GM13977 (cell line): ENCODE data around the gene MX1.

Experiments
- DNase-seq: peaks from one replicate; pipeline ENCODE4 v3.0.0; 2012; ENCODE audit warnings: low spot score
- CTCF ChIP-seq: IDR thresholded peaks from 2 replicates; pipeline ENCODE4 v1.5.1; 2012; ENCODE audit warnings: mild to moderate bottlenecking, control low read depth; ENCODE audit not compliant: insufficient read depth; ENCODE audit errors: extremely low read depth, missing control alignments
- in situ Hi-C: fragments of 300-500 bp; cut with MboI; formaldehyde crosslinking; loops from one replicate; pipeline ENCODE4 v1.12.0; 2022; ENCODE audit warnings: low sequenced_read_pairs, low pct_unique_long_range_greater_than_20kb, mixed read lengths, inconsistent platforms; ENCODE audit not compliant: unreplicated experiment

MX1 gene

DNA sequence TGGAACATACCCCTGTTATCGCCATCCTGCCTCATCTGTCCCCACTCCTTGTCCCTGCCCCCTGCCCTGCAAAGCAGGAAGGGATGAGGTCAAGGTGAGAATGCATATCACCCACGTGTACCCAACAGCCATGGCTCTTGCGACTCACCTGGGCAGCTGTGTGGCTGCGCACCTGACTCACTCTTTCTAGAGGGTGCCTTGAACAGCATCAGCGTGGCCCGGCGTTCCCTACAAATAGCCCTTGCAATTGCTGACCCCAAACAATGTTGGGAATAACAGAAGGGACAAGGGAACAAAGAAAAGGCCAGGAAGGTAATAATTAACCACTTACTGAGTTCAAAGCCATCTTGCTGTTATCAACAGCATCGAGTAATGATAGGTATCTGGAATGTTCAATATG is 71.7 kb downstream of the MX1 start:
- TF ChIP-seq CTCF = no peak
- in situ Hi-C loops = no loop called here
- no peak for DNase-seq

- no peak for DNase-seq
- no peak for TF ChIP-seq CTCF
- in situ Hi-C loops = no loop called here
These were observed 73.9 kb downstream of the MX1 start for GRCh38 chr21:41499920-41500319.

- TF ChIP-seq CTCF = no peak
- no peak for DNase-seq
- in situ Hi-C loops = no loop called here
These were observed 74.3 kb downstream of the MX1 start for GRCh38 chr21:41500363-41500762.

DNA sequence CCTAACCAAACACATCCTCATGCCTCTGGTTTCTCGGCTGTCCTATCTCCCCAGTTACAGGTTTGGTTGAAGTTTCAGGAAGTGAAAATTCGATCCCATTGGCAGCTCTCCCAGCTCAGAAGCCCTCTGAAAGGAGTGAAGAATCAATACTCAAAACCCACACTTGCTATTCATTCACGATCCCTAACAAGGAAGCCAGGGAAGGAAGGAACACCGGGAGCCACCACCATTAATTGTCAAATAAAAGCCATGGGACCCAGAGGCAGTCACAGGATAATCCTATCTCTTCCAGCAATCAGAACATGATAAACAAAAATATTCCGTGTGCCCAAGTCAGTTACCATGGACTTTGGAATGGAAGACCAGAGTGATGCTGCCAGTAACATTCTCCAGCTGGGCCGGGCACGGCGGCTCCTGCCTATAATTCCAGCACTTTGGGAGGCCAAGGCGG is 74.9 kb downstream of the MX1 start:
- no peak for TF ChIP-seq CTCF
- in situ Hi-C loops = no loop called here
- DNase-seq = no peak

- in situ Hi-C loops = no loop called here
- DNase-seq = no peak
- TF ChIP-seq CTCF = no peak
These were observed 75.9 kb downstream of the MX1 start for GRCh38 chr21:41501919-41502318.

DNA sequence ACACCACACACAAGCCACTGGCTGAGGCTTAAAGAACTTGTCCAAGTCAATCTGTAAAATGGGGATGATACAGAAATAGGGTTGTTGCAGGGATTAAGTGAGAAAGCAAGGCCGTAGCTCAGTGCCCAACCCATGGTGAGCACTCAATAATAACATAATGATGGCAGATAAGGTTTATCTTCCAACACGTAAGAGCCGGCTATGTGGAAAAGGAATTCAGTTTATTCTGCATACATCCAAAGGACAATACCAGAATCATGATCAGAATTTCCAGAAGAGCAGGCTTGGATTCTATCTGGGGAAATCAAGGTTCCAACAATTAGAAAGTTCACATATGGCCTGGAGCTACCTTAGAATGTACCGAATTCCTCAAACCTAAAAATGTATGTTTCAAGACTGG is 77.3 kb downstream of the MX1 start:
- in situ Hi-C loops = no loop called here

More for the DNA sequence above, 77.3 kb downstream of the MX1 start:
- TF ChIP-seq CTCF = no peak
- DNase-seq = no peak
